Gastrocnemius medialis (tissue), 4 donors: ENCODE measurements around the gene LIMCH1.

Experiments used
- CTCF ChIP-seq, 5 experiments: fragments of 450-650 bp in 3 of 5; fragments of 200-600 bp in 2 of 5; sonication (generic) in 2 of 5; IDR thresholded peaks in 4 of 5; conservative IDR thresholded peaks in 1 of 5; 1 replicate in 4 of 5; 2 replicates in 1 of 5; pipeline ENCODE4 v1.5.1; 2016 to 2019; ENCODE audit warnings: antibody characterized with exemption in 5 of 5, mild to moderate bottlenecking in 3 of 5, moderate library complexity in 3 of 5
- POLR2A ChIP-seq, 2 donors: fragments of 450-650 bp; IDR thresholded peaks; one replicate each; pipeline ENCODE4 v1.6.1; 2017; ENCODE audit warnings: antibody characterized with exemption in 2 of 2, mild to moderate bottlenecking in 2 of 2, moderate library complexity in 2 of 2

- TF ChIP-seq POLR2A (IDR thresholded peaks at IDR 0.05) (no peak), CTCF (IDR thresholded peaks at IDR 0.05 in 4 of 5, conservative IDR thresholded peaks at IDR 0.05 in 1 of 5) (no peak)
Observed at GRCh38 chr4:41709844-41710481, 172.0 kb downstream of the LIMCH1 start.
